WTC11 (cell line): Measurements from ENCODE around the gene GTPBP1. TPM values are rescaled to one million over a fixed set of nuclear protein-coding genes. Genes with fewer than 3 reads are reported as not detected.

Source experiments
- ATAC-seq: fragments of 200-7000 bp; cut with Tn5 transposase; 2 replicates; pipeline ENCODE4 v1.10.0; 2021; ENCODE audit warnings: mild to moderate bottlenecking, moderate library complexity
- CTCF ChIA-PET: fragments of 300-600 bp; sonication (Branson Sonifier 250); formaldehyde crosslinking; loops from one replicate; lab custom pipeline; 2021; ENCODE audit warnings: antibody characterized with exemption; lab: Charles Lee
- POLR2A ChIA-PET: fragments of 350-600 bp; sonication (Branson Sonifier 250); formaldehyde crosslinking; loops from one replicate; lab custom pipeline; 2021; ENCODE audit warnings: antibody characterized with exemption; lab: Charles Lee
- DNase-seq: peaks from one replicate; pipeline ENCODE4 v3.0.0; 2021; ENCODE audit warnings: low spot score
- H3K27ac Mint-ChIP-seq: 2 replicates; pipeline ENCODE4 v1.8.0; 2021; ENCODE audit warnings: mixed read lengths
- H3K27me3 Mint-ChIP-seq: 2 replicates; pipeline ENCODE4 v1.8.0; 2021; ENCODE audit warnings: low read depth, mild to moderate bottlenecking, moderate library complexity, mixed read lengths
- H3K36me3 Mint-ChIP-seq: 2 replicates; pipeline ENCODE4 v1.8.0; 2021; ENCODE audit warnings: mixed read lengths
- H3K4me1 Mint-ChIP-seq: 2 replicates; pipeline ENCODE4 v1.8.0; 2022; ENCODE audit warnings: mixed read lengths
- H3K4me3 Mint-ChIP-seq: 2 replicates; pipeline ENCODE4 v1.8.0; 2021; ENCODE audit warnings: mild to moderate bottlenecking, moderate library complexity, mixed read lengths
- H3K9me3 Mint-ChIP-seq: 2 replicates; pipeline ENCODE4 v1.8.0; 2021; ENCODE audit warnings: mixed read lengths
- CBFB ChIP-seq: sonication (generic); formaldehyde crosslinking; IDR thresholded peaks from 2 replicates; pipeline ENCODE4 v1.8.1; 2022; ENCODE audit warnings: mild to moderate bottlenecking, low read depth, missing genetic modification reagents
- CREM ChIP-seq: sonication (generic); formaldehyde crosslinking; IDR thresholded peaks from 2 replicates; pipeline ENCODE4 v1.8.1; 2022; ENCODE audit warnings: mild to moderate bottlenecking, missing genetic modification reagents, moderate library complexity
- EMX1 ChIP-seq: fragments of 250-450 bp; sonication (Bioruptor Pico); IDR thresholded peaks from 2 replicates; pipeline ENCODE4 v1.8.0; 2021; ENCODE audit warnings: mild to moderate bottlenecking
- FOXP1 ChIP-seq: sonication (generic); formaldehyde crosslinking; IDR thresholded peaks from 2 replicates; pipeline ENCODE4 v1.8.0; 2022; ENCODE audit warnings: missing genetic modification reagents, mild to moderate bottlenecking, moderate library complexity, borderline replicate concordance
- GRHL2 ChIP-seq: fragments of 250-450 bp; sonication (Bioruptor Pico); IDR thresholded peaks from 2 replicates; pipeline ENCODE4 v1.8.0; 2022; ENCODE audit warnings: mild to moderate bottlenecking, moderate library complexity; ENCODE audit not compliant: insufficient replicate concordance, severe bottlenecking
- GTF2I ChIP-seq: fragments of 250-450 bp; sonication (Bioruptor Pico); conservative IDR thresholded peaks from 2 replicates; pipeline ENCODE4 v1.4.0; 2021; ENCODE audit warnings: mild to moderate bottlenecking
- NFE2L1 ChIP-seq: sonication (generic); formaldehyde crosslinking; IDR thresholded peaks from 2 replicates; pipeline ENCODE4 v1.8.1; 2023; ENCODE audit warnings: missing genetic modification reagents
- NFYB ChIP-seq: sonication (generic); formaldehyde crosslinking; conservative IDR thresholded peaks from 2 replicates; pipeline ENCODE4 v1.8.0; 2022; ENCODE audit warnings: low read depth, missing genetic modification reagents
- NR1H2 ChIP-seq: sonication (generic); formaldehyde crosslinking; IDR thresholded peaks from 2 replicates; pipeline ENCODE4 v1.9.0; 2021; ENCODE audit warnings: mild to moderate bottlenecking, moderate library complexity, missing genetic modification reagents
- NR3C1 ChIP-seq: sonication (generic); formaldehyde crosslinking; conservative IDR thresholded peaks from 2 replicates; pipeline ENCODE4 v1.8.1; 2023; ENCODE audit warnings: low read depth, mild to moderate bottlenecking, missing genetic modification reagents
- SOX15 ChIP-seq: fragments of 250-450 bp; sonication (Bioruptor Pico); IDR thresholded peaks from 2 replicates; pipeline ENCODE4 v1.9.0; 2021; ENCODE audit warnings: mild to moderate bottlenecking
- SP1 ChIP-seq: sonication (generic); formaldehyde crosslinking; conservative IDR thresholded peaks from 2 replicates; pipeline ENCODE4 v1.8.1; 2022; ENCODE audit warnings: missing genetic modification reagents
- TP53 ChIP-seq: sonication (generic); formaldehyde crosslinking; IDR thresholded peaks from 2 replicates; pipeline ENCODE4 v1.8.1; 2023; ENCODE audit warnings: mild to moderate bottlenecking, missing genetic modification reagents
- ZNF219 ChIP-seq: sonication (generic); formaldehyde crosslinking; IDR thresholded peaks from 2 replicates; pipeline ENCODE4 v1.8.0; 2023; ENCODE audit warnings: missing genetic modification reagents, mild to moderate bottlenecking, borderline replicate concordance
- ZNF317 ChIP-seq: sonication (generic); formaldehyde crosslinking; IDR thresholded peaks from 2 replicates; pipeline ENCODE4 v1.8.1; 2023; ENCODE audit warnings: low read depth, mild to moderate bottlenecking, moderate library complexity, missing genetic modification reagents, borderline replicate concordance
- ZNF423 ChIP-seq: fragments of 250-450 bp; sonication (Bioruptor Pico); IDR thresholded peaks from 2 replicates; pipeline ENCODE4 v2.1.2; 2022; ENCODE audit warnings: mild to moderate bottlenecking, moderate library complexity
- total RNA-seq: library from RNA; stranded (reverse); gene quantifications from 3 replicates; pipeline ENCODE4 v1.2.3, GENCODE V29; 2021
- TF ChIP-seq, protein P1 (sequence below): sonication (generic); formaldehyde crosslinking; IDR thresholded peaks from 2 replicates; pipeline ENCODE4 v1.8.0; 2023; ENCODE audit warnings: mild to moderate bottlenecking, missing genetic modification reagents
- TF ChIP-seq, protein P2 (sequence below): fragments of 200-600 bp; IDR thresholded peaks from 2 replicates; pipeline ENCODE4 v1.8.0; 2022; ENCODE audit warnings: antibody characterized with exemption
- TF ChIP-seq, protein P3 (sequence below): sonication (generic); formaldehyde crosslinking; IDR thresholded peaks from 2 replicates; pipeline ENCODE4 v1.8.1; 2023; ENCODE audit warnings: mild to moderate bottlenecking, missing genetic modification reagents
- TF ChIP-seq, protein P4 (sequence below): sonication (generic); formaldehyde crosslinking; IDR thresholded peaks from 2 replicates; pipeline ENCODE4 v1.8.1; 2023; ENCODE audit warnings: mild to moderate bottlenecking, missing genetic modification reagents, moderate library complexity
- TF ChIP-seq, protein P5 (sequence below): sonication (generic); formaldehyde crosslinking; IDR thresholded peaks from 2 replicates; pipeline ENCODE4 v1.8.1; 2022; ENCODE audit warnings: missing genetic modification reagents, borderline replicate concordance
- TF ChIP-seq, protein P6 (sequence below): fragments of 250-450 bp; sonication (Bioruptor Pico); IDR thresholded peaks from 2 replicates; pipeline ENCODE4 v1.8.0; 2021; ENCODE audit warnings: mild to moderate bottlenecking

GTPBP1 gene
- total RNA-seq, 1 experiment from 2014 or later, result 108 TPM

DNA sequence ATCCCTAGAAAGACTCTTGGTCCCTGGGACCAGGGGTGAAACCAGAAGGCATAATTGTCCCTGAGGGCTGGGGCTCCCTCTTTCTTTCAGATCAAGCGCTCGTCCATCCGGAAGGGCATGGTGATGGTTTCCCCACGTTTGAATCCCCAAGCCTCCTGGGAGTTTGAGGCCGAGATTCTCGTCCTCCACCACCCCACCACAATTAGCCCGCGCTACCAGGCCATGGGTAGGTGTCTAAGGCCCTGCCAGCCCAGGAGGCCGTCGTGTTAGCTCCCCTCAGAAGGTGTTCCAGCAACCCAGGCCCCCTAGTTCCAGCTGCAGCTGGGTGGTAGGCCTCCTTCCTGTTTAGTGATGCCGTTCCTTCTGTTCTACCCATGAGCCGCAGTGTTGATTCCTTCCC, 21.4 kb downstream of the GTPBP1 start (continued):
- no peak for TF ChIP-seq ZNF317 (CRISPR knock-in tag)

DNA sequence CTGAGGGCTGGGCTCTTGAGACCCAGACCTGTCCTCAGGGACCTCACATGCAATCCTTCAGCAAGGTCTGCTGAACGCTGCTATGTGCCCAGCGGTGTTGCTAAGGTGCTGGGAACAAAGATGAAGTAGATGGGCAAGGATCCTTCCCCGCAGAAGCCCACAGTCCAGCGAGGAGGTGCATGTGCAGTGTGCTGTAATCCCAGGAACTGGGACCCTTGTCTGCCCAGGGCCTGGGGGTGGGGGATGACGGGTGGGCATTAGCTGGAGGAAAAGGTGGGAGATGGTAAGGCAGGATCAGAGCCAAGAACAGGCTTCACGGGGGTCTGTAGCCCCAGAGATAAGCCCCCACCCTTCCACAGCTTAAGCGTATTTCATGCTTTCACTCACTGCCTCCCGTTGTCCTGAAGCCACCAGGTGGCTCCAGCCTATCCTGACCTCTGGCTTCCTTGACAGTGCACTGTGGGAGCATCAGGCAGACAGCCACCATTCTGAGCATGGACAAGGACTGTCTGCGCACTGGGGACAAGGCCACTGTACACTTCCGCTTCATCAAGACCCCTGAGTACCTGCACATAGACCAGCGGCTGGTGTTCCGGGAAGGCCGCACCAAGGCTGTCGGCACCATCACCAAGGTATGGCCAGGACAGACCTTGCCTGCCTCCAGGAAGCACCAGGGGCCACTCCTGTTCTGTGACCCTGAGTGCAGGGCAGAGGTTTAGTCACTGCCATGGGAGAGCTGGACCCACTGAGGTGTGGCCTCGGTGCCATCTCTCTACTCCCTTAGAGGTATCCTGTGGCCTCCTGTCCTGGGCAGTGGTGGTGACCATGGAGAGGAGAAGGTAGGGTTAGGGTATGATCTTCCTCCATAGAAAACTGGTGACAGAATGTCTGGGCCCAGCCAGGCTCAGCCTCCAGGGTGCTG, 22.0 kb downstream of the GTPBP1 start:
- TF ChIP-seq NR1H2 (no peak), ZNF219 (no peak), CREM (CRISPR knock-in tag) (no peak), NR3C1 (no peak)
- TF ChIP-seq, protein P1, sequence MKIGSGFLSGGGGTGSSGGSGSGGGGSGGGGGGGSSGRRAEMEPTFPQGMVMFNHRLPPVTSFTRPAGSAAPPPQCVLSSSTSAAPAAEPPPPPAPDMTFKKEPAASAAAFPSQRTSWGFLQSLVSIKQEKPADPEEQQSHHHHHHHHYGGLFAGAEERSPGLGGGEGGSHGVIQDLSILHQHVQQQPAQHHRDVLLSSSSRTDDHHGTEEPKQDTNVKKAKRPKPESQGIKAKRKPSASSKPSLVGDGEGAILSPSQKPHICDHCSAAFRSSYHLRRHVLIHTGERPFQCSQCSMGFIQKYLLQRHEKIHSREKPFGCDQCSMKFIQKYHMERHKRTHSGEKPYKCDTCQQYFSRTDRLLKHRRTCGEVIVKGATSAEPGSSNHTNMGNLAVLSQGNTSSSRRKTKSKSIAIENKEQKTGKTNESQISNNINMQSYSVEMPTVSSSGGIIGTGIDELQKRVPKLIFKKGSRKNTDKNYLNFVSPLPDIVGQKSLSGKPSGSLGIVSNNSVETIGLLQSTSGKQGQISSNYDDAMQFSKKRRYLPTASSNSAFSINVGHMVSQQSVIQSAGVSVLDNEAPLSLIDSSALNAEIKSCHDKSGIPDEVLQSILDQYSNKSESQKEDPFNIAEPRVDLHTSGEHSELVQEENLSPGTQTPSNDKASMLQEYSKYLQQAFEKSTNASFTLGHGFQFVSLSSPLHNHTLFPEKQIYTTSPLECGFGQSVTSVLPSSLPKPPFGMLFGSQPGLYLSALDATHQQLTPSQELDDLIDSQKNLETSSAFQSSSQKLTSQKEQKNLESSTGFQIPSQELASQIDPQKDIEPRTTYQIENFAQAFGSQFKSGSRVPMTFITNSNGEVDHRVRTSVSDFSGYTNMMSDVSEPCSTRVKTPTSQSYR (CRISPR knock-in tag), result no peak
- TF ChIP-seq, protein P2, sequence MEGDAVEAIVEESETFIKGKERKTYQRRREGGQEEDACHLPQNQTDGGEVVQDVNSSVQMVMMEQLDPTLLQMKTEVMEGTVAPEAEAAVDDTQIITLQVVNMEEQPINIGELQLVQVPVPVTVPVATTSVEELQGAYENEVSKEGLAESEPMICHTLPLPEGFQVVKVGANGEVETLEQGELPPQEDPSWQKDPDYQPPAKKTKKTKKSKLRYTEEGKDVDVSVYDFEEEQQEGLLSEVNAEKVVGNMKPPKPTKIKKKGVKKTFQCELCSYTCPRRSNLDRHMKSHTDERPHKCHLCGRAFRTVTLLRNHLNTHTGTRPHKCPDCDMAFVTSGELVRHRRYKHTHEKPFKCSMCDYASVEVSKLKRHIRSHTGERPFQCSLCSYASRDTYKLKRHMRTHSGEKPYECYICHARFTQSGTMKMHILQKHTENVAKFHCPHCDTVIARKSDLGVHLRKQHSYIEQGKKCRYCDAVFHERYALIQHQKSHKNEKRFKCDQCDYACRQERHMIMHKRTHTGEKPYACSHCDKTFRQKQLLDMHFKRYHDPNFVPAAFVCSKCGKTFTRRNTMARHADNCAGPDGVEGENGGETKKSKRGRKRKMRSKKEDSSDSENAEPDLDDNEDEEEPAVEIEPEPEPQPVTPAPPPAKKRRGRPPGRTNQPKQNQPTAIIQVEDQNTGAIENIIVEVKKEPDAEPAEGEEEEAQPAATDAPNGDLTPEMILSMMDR, result no peak
- peaks cover 75% of the 10 kb centered on the region for H3K36me3 Mint-ChIP-seq
- POLR2A ChIA-PET, result no interaction called here

DNA sequence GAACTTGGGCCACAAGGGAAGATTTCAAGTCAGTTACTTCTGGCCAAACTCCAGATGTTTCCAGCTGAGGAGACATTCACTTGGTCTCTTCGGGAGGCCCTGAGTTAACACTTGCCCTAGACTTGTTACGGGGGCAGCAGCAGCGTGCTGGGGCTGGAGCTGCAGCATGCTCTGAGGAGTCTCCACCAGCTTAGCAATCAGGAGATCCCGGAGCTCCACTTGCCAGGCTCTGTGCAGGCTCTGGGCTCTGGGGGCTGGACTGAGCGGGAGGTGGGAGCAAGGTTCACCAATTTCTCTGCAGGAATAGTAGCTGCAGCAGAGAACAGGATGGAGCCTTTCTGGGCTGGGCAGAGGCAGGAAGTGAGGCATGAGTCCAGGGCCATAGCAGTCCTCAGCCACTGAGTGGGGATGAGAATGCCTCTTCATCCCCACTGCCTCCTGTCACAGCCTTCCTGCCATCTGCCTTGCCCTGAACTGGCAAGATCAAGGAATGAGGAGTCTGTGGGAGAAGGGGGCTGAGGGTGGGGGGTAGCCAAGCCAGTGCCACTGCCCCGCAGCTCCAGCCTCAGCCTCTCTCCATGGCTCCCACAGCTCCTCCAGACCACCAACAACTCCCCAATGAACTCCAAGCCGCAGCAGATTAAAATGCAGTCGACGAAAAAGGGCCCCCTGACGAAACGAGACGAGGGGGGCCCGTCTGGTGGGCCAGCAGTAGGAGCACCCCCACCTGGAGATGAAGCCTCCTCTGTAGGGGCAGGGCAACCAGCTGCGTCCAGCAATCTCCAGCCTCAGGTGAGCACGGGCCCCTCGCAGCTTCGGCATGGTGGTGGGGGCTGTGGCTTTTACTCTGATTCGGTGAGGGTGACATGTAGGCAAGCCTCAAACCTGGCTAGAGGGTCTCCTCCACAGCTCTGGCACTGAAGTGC, 23.4 kb downstream of the GTPBP1 start:
- no peak overlapping the region for H3K27ac Mint-ChIP-seq
- no peak for ATAC-seq
- H3K9me3 Mint-ChIP-seq, result no peaks in the 10 kb centered on the region
- no peaks in the 10 kb centered on the region for H3K27me3 Mint-ChIP-seq
- H3K4me3 Mint-ChIP-seq, result no peak overlapping the region
- no peak for DNase-seq
- H3K36me3 Mint-ChIP-seq, result peaks cover 67% of the 10 kb centered on the region
- 0 out of 2 replicates have a peak, but pooled peaks cover 3% of the 10 kb centered on the region for H3K4me1 Mint-ChIP-seq
- CTCF ChIA-PET, result interaction anchor here (0.7 kb wide), 2 partner anchors 37 to 40 kb away, joined by 3 read pairs; no protein-coding TSS in a partner anchor
- POLR2A ChIA-PET, result no interaction called here
- TF ChIP-seq SOX15 (CRISPR knock-in tag) (no peak), NFYB (CRISPR knock-in tag) (no peak), FOXP1 (CRISPR knock-in tag) (no peak), EMX1 (CRISPR knock-in tag) (no peak), TP53 (CRISPR knock-in tag) (no peak), ZNF423 (CRISPR knock-in tag) (no peak), GRHL2 (no peak), NFE2L1 (no peak), SP1 (CRISPR knock-in tag) (no peak), GTF2I (no peak), CBFB (CRISPR knock-in tag) (no peak)
- TF ChIP-seq, protein P3, sequence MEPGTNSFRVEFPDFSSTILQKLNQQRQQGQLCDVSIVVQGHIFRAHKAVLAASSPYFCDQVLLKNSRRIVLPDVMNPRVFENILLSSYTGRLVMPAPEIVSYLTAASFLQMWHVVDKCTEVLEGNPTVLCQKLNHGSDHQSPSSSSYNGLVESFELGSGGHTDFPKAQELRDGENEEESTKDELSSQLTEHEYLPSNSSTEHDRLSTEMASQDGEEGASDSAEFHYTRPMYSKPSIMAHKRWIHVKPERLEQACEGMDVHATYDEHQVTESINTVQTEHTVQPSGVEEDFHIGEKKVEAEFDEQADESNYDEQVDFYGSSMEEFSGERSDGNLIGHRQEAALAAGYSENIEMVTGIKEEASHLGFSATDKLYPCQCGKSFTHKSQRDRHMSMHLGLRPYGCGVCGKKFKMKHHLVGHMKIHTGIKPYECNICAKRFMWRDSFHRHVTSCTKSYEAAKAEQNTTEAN (CRISPR knock-in tag), result no peak
- TF ChIP-seq, protein P4, sequence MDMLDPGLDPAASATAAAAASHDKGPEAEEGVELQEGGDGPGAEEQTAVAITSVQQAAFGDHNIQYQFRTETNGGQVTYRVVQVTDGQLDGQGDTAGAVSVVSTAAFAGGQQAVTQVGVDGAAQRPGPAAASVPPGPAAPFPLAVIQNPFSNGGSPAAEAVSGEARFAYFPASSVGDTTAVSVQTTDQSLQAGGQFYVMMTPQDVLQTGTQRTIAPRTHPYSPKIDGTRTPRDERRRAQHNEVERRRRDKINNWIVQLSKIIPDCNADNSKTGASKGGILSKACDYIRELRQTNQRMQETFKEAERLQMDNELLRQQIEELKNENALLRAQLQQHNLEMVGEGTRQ, result no peak
- TF ChIP-seq, protein P5, sequence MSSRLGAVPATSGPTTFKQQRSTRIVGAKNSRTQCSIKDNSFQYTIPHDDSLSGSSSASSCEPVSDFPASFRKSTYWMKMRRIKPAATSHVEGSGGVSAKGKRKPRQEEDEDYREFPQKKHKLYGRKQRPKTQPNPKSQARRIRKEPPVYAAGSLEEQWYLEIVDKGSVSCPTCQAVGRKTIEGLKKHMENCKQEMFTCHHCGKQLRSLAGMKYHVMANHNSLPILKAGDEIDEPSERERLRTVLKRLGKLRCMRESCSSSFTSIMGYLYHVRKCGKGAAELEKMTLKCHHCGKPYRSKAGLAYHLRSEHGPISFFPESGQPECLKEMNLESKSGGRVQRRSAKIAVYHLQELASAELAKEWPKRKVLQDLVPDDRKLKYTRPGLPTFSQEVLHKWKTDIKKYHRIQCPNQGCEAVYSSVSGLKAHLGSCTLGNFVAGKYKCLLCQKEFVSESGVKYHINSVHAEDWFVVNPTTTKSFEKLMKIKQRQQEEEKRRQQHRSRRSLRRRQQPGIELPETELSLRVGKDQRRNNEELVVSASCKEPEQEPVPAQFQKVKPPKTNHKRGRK (CRISPR knock-in tag), result no peak
- TF ChIP-seq, protein P6, sequence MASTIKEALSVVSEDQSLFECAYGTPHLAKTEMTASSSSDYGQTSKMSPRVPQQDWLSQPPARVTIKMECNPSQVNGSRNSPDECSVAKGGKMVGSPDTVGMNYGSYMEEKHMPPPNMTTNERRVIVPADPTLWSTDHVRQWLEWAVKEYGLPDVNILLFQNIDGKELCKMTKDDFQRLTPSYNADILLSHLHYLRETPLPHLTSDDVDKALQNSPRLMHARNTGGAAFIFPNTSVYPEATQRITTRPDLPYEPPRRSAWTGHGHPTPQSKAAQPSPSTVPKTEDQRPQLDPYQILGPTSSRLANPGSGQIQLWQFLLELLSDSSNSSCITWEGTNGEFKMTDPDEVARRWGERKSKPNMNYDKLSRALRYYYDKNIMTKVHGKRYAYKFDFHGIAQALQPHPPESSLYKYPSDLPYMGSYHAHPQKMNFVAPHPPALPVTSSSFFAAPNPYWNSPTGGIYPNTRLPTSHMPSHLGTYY (CRISPR knock-in tag), result no peak

More for the DNA sequence above, 22.0 kb downstream of the GTPBP1 start:
- CTCF ChIA-PET, result no interaction called here
- Mint-ChIP-seq H3K27me3 (no peaks in the 10 kb centered on the region), H3K9me3 (no peaks in the 10 kb centered on the region), H3K4me1 (no peaks in the 10 kb centered on the region), H3K27ac (no peak overlapping the region), H3K4me3 (no peak overlapping the region)
- ATAC-seq (no peak), DNase-seq (no peak)
